HEK293T (cell line): Measurements from ENCODE around the gene KIFC3.

Experiments used
- BHLHE40 ChIP-seq: fragments of 450-650 bp; IDR thresholded peaks from 2 replicates; pipeline ENCODE4 v1.6.1; 2016; ENCODE audit warnings: mild to moderate bottlenecking, moderate library complexity, borderline replicate concordance
- FOXA1 ChIP-seq: fragments of 450-650 bp; IDR thresholded peaks from 2 replicates; pipeline ENCODE4 v1.6.1; 2016; ENCODE audit warnings: mild to moderate bottlenecking
- SP1 ChIP-seq: fragments of 450-650 bp; IDR thresholded peaks from 2 replicates; pipeline ENCODE4 v1.6.1; 2017
- TARDBP ChIP-seq: fragments of 450-650 bp; IDR thresholded peaks from 2 replicates; pipeline ENCODE4 v1.6.1; 2016
- ZNF384 ChIP-seq: fragments of 450-650 bp; IDR thresholded peaks from 2 replicates; pipeline ENCODE4 v1.6.1; 2016
- TF ChIP-seq, protein P1 (sequence below): fragments of 450-650 bp; IDR thresholded peaks from 2 replicates; pipeline ENCODE4 v1.6.1; 2016

- no peak for TF ChIP-seq SP1
- TF ChIP-seq ZNF384, result no peak
- TF ChIP-seq, protein P1, sequence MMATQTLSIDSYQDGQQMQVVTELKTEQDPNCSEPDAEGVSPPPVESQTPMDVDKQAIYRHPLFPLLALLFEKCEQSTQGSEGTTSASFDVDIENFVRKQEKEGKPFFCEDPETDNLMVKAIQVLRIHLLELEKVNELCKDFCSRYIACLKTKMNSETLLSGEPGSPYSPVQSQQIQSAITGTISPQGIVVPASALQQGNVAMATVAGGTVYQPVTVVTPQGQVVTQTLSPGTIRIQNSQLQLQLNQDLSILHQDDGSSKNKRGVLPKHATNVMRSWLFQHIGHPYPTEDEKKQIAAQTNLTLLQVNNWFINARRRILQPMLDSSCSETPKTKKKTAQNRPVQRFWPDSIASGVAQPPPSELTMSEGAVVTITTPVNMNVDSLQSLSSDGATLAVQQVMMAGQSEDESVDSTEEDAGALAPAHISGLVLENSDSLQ, result no peak
- TF ChIP-seq TARDBP, result no peak
- no peak for TF ChIP-seq BHLHE40
- TF ChIP-seq FOXA1, result no peak
These were observed 80.1 kb downstream of the KIFC3 start for GRCh38 chr16:57722210-57722499.
